Activated CD8-positive, alpha-beta T cell treated with anti-CD3 and anti-CD28 coated beads for 36 hours (primary cell): Measurements from ENCODE around the gene HOPX. TPM values are rescaled to one million over a fixed set of nuclear protein-coding genes. Genes with fewer than 3 reads are reported as not detected.

Experiments
- ATAC-seq: fragments of 200-7000 bp; cut with Tn5 transposase; one replicate; pipeline ENCODE4 v1.10.0; 2021; ENCODE audit warnings: mild to moderate bottlenecking, moderate library complexity
- CTCF ChIA-PET: fragments of 350-600 bp; sonication (Branson Sonifier 250); formaldehyde crosslinking; loops from one replicate; lab custom pipeline; 2021; ENCODE audit warnings: antibody characterized with exemption; lab: Charles Lee
- POLR2A ChIA-PET: fragments of 350-600 bp; sonication (Branson Sonifier 250); formaldehyde crosslinking; loops from one replicate; lab custom pipeline; 2021; ENCODE audit warnings: antibody characterized with exemption; lab: Charles Lee
- DNase-seq: peaks from one replicate; pipeline ENCODE4 v3.0.0-alpha.2; 2020
- H3K27ac Mint-ChIP-seq: one replicate; pipeline ENCODE4 v1.8.0; 2021; ENCODE audit warnings: mild to moderate bottlenecking, mixed read lengths
- H3K27me3 Mint-ChIP-seq: one replicate; pipeline ENCODE4 v1.8.0; 2021; ENCODE audit warnings: mixed read lengths
- H3K36me3 Mint-ChIP-seq: one replicate; pipeline ENCODE4 v1.8.0; 2021; ENCODE audit warnings: low read depth, mixed read lengths
- H3K4me1 Mint-ChIP-seq: one replicate; pipeline ENCODE4 v1.8.0; 2021; ENCODE audit warnings: low read depth, mixed read lengths
- H3K4me3 Mint-ChIP-seq: one replicate; pipeline ENCODE4 v1.8.0; 2021; ENCODE audit warnings: mild to moderate bottlenecking, moderate library complexity, mixed read lengths
- H3K9me3 Mint-ChIP-seq: one replicate; pipeline ENCODE4 v1.8.0; 2021; ENCODE audit warnings: mixed read lengths
- intact Hi-C: fragments of 100-400 bp; cut with micrococcal nuclease; formaldehyde crosslinking; loops from one replicate; pipeline ENCODE4 v1.10.0; 2022
- total RNA-seq, 2 experiments: library from RNA; stranded (reverse); gene quantifications; one replicate each; pipeline ENCODE4 v1.2.3, GENCODE V29; 2021
- TF ChIP-seq, protein P1 (sequence below): fragments of 200-600 bp; IDR thresholded peaks from one replicate; pipeline ENCODE4 v1.8.0; 2022; ENCODE audit warnings: antibody characterized with exemption, mild to moderate bottlenecking

Gene HOPX
- total RNA-seq, 2 experiments from 2014 or later: 55.8 to 58.7 TPM

- no peak overlapping the region for H3K27ac Mint-ChIP-seq
- DNase-seq (no peak), ATAC-seq (no peak)
- POLR2A ChIA-PET: interaction anchor here (0.7 kb wide), 1 partner anchor 8 kb away, joined by 4 read pairs; no protein-coding TSS in a partner anchor
- no peaks in the 10 kb centered on the region for H3K9me3 Mint-ChIP-seq
- no peaks in the 10 kb centered on the region for H3K36me3 Mint-ChIP-seq
- TF ChIP-seq, protein P1, sequence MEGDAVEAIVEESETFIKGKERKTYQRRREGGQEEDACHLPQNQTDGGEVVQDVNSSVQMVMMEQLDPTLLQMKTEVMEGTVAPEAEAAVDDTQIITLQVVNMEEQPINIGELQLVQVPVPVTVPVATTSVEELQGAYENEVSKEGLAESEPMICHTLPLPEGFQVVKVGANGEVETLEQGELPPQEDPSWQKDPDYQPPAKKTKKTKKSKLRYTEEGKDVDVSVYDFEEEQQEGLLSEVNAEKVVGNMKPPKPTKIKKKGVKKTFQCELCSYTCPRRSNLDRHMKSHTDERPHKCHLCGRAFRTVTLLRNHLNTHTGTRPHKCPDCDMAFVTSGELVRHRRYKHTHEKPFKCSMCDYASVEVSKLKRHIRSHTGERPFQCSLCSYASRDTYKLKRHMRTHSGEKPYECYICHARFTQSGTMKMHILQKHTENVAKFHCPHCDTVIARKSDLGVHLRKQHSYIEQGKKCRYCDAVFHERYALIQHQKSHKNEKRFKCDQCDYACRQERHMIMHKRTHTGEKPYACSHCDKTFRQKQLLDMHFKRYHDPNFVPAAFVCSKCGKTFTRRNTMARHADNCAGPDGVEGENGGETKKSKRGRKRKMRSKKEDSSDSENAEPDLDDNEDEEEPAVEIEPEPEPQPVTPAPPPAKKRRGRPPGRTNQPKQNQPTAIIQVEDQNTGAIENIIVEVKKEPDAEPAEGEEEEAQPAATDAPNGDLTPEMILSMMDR: no peak
- no peak overlapping the region for H3K4me3 Mint-ChIP-seq
- peaks cover 25% of the 10 kb centered on the region for H3K4me1 Mint-ChIP-seq
- CTCF ChIA-PET: interaction anchor here (1.2 to 2.3 kb wide), 4 partner anchors 9 to 104 kb away, joined by 3 to 8 read pairs (median 4); no protein-coding TSS in a partner anchor
- intact Hi-C loops: loop anchor here (10.0 kb wide), 1 partner anchor 115 kb away; no protein-coding TSS in a partner anchor
- peaks cover 18% of the 10 kb centered on the region for H3K27me3 Mint-ChIP-seq
Measured at GRCh38 chr4:56680266-56680665, 830 bp downstream of the HOPX start.

DNA sequence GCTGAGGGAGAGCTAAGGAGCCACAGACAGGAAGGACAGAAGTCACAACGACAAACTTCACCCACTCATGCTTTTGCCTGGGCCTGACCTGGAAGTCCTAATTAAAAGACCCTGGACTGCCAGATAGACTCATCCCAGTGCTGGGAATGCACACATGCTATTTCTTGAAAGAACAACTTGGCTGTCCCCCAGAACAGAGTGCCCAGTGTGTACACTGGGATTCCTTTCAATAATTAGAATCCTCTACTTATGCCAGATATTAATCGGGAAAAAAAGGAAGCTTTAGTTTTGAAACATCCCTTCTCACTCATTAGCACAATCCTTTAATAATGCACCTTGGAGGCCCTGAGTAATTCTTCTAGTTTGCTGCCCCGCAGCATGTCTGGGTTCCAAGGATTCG, 3.4 kb downstream of the HOPX start:
- H3K9me3 Mint-ChIP-seq: no peaks in the 10 kb centered on the region
- peaks cover 19% of the 10 kb centered on the region for H3K4me1 Mint-ChIP-seq
- ATAC-seq: no peak
- ChIA-PET CTCF (interaction anchor here (1.2 to 2.4 kb wide), 2 partner anchors 18 to 19 kb away, joined by 3 to 5 read pairs; no protein-coding TSS in a partner anchor), POLR2A (no interaction called here)
- H3K4me3 Mint-ChIP-seq: no peak overlapping the region
- no peaks in the 10 kb centered on the region for H3K36me3 Mint-ChIP-seq
- intact Hi-C loops: no loop called here
- TF ChIP-seq, protein P1: no peak
- peaks cover 12% of the 10 kb centered on the region for H3K27me3 Mint-ChIP-seq
- no peak for DNase-seq
- no peak overlapping the region for H3K27ac Mint-ChIP-seq

- POLR2A ChIA-PET: interaction anchor here (0.6 kb wide), 1 partner anchor 434 kb away, joined by 4 read pairs; no protein-coding TSS in a partner anchor
- Mint-ChIP-seq H3K9me3 (no peaks in the 10 kb centered on the region), H3K4me3 (no peak overlapping the region), H3K36me3 (no peaks in the 10 kb centered on the region), H3K27me3 (peaks cover 3% of the 10 kb centered on the region), H3K27ac (no peak overlapping the region), H3K4me1 (peaks cover 6% of the 10 kb centered on the region)
- no peak for DNase-seq
- intact Hi-C loops: no loop called here
- TF ChIP-seq, protein P1: no peak
- no peak for ATAC-seq
- CTCF ChIA-PET: interaction anchor here (1.5 kb wide), 1 partner anchor 16 kb away, joined by 3 read pairs; no protein-coding TSS in a partner anchor
Measured at GRCh38 chr4:56674984-56675383, 6.1 kb downstream of the HOPX start.

GRCh38 chr4:56671860-56672259, 9.2 kb downstream of the HOPX start:
- peaks cover 6% of the 10 kb centered on the region for H3K27me3 Mint-ChIP-seq
- ATAC-seq: no peak
- CTCF ChIA-PET: interaction anchor here (0.6 to 2.4 kb wide), 5 partner anchors 9 to 128 kb away, joined by 3 to 9 read pairs (median 7); partner anchors contain the start of gene HOPX
- no peak overlapping the region for H3K4me3 Mint-ChIP-seq
- H3K27ac Mint-ChIP-seq: no peak overlapping the region
- TF ChIP-seq, protein P1: no peak
- no peak for DNase-seq
- no peaks in the 10 kb centered on the region for H3K36me3 Mint-ChIP-seq
- peaks cover 6% of the 10 kb centered on the region for H3K4me1 Mint-ChIP-seq
- peaks cover 8% of the 10 kb centered on the region for H3K9me3 Mint-ChIP-seq
- POLR2A ChIA-PET: no interaction called here
- intact Hi-C loops: no loop called here

GRCh38 chr4:56671373-56671772, 9.7 kb downstream of the HOPX start:
- Mint-ChIP-seq H3K27me3 (peaks cover 8% of the 10 kb centered on the region), H3K27ac (no peak overlapping the region), H3K9me3 (peaks cover 8% of the 10 kb centered on the region), H3K4me1 (peaks cover 6% of the 10 kb centered on the region), H3K4me3 (no peak overlapping the region), H3K36me3 (no peaks in the 10 kb centered on the region)
- DNase-seq (no peak), ATAC-seq (no peak)
- ChIA-PET POLR2A (no interaction called here), CTCF (interaction anchor here (0.6 to 2.4 kb wide), 7 partner anchors 9 to 165 kb away, joined by 3 to 9 read pairs (median 6); partner anchors contain the start of gene HOPX)
- intact Hi-C loops: no loop called here
- TF ChIP-seq, protein P1: no peak
